ENCODE results near the gene NAALADL2.

- TF ChIP-seq CTCF (conservative IDR thresholded peaks at IDR 0.05) (no peak), ZFX (IDR thresholded peaks at IDR 0.05) (no peak)
Measured at GRCh38 chr3:175075269-175075668, 216.1 kb downstream of the NAALADL2 start.
